Measurements from ENCODE around the gene IER5.

- TF ChIP-seq CTCF (conservative IDR thresholded peaks at IDR 0.05 in 1 of 2, IDR thresholded peaks at IDR 0.05 in 1 of 2; ENCODE audit: extremely low read depth in 1 of 2, insufficient read depth in 1 of 2, low read depth in 1 of 2, low read length in 2 of 2) (no peak), EZH2 (IDR thresholded peaks at IDR 0.05; ENCODE audit: borderline replicate concordance, low read length) (no peak)
These were observed 646 bp downstream of the IER5 start for GRCh38 chr1:181089017-181089675.

Data from mammary epithelial cell (primary cell).